HepG2 (cell line): ENCODE data around the gene PHTF1. TPM values are rescaled to one million over a fixed set of nuclear protein-coding genes. Genes with fewer than 3 reads are reported as not detected.

Experiments
- ATAC-seq: fragments of 200-7000 bp; cut with Tn5 transposase; 3 replicates; pipeline ENCODE4 v1.9.1; 2020; ENCODE audit warnings: mild to moderate bottlenecking, moderate library complexity
- BruUV-seq: library from RNA; stranded (reverse); fragments of 400-500 nt; replicated peaks from 2 replicates; lab custom pipeline; 2021; lab: Mats Ljungman, UMichigan
- CTCF ChIA-PET: fragments of 300-600 bp; formaldehyde crosslinking; extraction: SDS; loops from one replicate; lab custom pipeline; 2021; ENCODE audit warnings: low total read pairs, inconsistent platforms, low intra/inter-chr PET ratio; lab: Yijun Ruan, JAX
- POLR2A ChIA-PET: fragments of 350-600 bp; sonication (Branson Sonifier 250); formaldehyde crosslinking; loops from one replicate; lab custom pipeline; 2020; ENCODE audit warnings: antibody characterized with exemption, inconsistent platforms; lab: Yijun Ruan, JAX
- DNase-seq: peaks from one replicate; pipeline ENCODE4 v3.0.0-alpha.2; 2015; ENCODE audit warnings: low spot score
- FAIRE-seq: peaks from 3 replicates; lab custom pipeline; 2011; peaks lifted over from hg19 to GRCh38; lab: Jason Lieb, UNC
- H2AFZ ChIP-seq: one replicate; pipeline ENCODE4 v1.6.1; 2011; ENCODE audit warnings: low read length, inconsistent platforms
- H3K27ac ChIP-seq: fragments of 300-600 bp; 3 replicates; pipeline ENCODE4 v1.8.0; 2011; ENCODE audit warnings: mixed run types, mild to moderate bottlenecking, mixed read lengths, low read length, inconsistent platforms; ENCODE audit not compliant: insufficient read depth; ENCODE audit errors: extremely low read length
- H3K27me3 ChIP-seq, 2 experiments: fragments of 200-600 bp in 1 of 2; 2 replicates in 1 of 2; 3 replicates in 1 of 2; pipeline versions ENCODE4 v1.6.0 to v1.8.0; 2011; ENCODE audit warnings: low read length in 2 of 2, mild to moderate bottlenecking in 2 of 2, moderate library complexity in 2 of 2, inconsistent platforms in 1 of 2; ENCODE audit not compliant: insufficient read depth in 2 of 2, control insufficient read depth in 1 of 2
- H3K36me3 ChIP-seq, 2 experiments: fragments of 200-600 bp in 1 of 2; replicated peaks in 1 of 2; 2 replicates in 1 of 2; 3 replicates in 1 of 2; pipeline versions ENCODE4 v1.5.1 to v1.8.0; 2011; ENCODE audit warnings: low read length in 2 of 2, inconsistent platforms in 1 of 2; ENCODE audit not compliant: insufficient read depth in 2 of 2, control insufficient read depth in 1 of 2
- H3K4me1 ChIP-seq: 2 replicates; pipeline ENCODE4 v1.5.1; 2012; ENCODE audit warnings: low read length, inconsistent platforms; ENCODE audit not compliant: insufficient read depth
- H3K4me2 ChIP-seq: 2 replicates; pipeline ENCODE4 v1.6.0; 2011; ENCODE audit warnings: low read depth, low read length, inconsistent platforms
- H3K4me3 ChIP-seq, 3 experiments: fragments of 200-600 bp in 1 of 3; sonication (generic), shearing (Covaris generic) in 1 of 3; replicated peaks in 1 of 3; 2 replicates each; pipeline ENCODE4 v1.5.1; 2011 to 2016; ENCODE audit warnings: low read length in 3 of 3, inconsistent platforms in 2 of 3, low read depth in 2 of 3, mild to moderate bottlenecking in 2 of 3, control low read depth in 1 of 3, mixed read lengths in 1 of 3; ENCODE audit not compliant: insufficient read depth in 1 of 3
- H3K79me2 ChIP-seq: one replicate; pipeline ENCODE4 v1.6.1; 2011; ENCODE audit warnings: low read length, inconsistent platforms; ENCODE audit not compliant: insufficient read depth
- H3K9ac ChIP-seq: 2 replicates; pipeline ENCODE4 v1.6.0; 2011; ENCODE audit warnings: mild to moderate bottlenecking, low read depth, low read length, inconsistent platforms; ENCODE audit not compliant: insufficient read depth
- H3K9me3 ChIP-seq: 2 replicates; pipeline ENCODE4 v1.5.1; 2012; ENCODE audit warnings: mild to moderate bottlenecking, low read length
- H4K20me1 ChIP-seq: 2 replicates; pipeline ENCODE4 v1.6.0; 2011; ENCODE audit warnings: inconsistent platforms, mild to moderate bottlenecking, low read length, moderate library complexity; ENCODE audit not compliant: insufficient read depth
- ARID3A ChIP-seq: IDR thresholded peaks from 2 replicates; pipeline ENCODE4 v1.6.1; 2012; ENCODE audit warnings: low read depth, low read length, improper control_type of control experiment
- ATF3 ChIP-seq: sonication (generic); formaldehyde crosslinking; IDR thresholded peaks from 2 replicates; pipeline ENCODE4 v1.4.0; 2020; ENCODE audit warnings: missing genetic modification reagents
- CEBPB ChIP-seq: IDR thresholded peaks from 2 replicates; pipeline ENCODE4 v1.6.1; 2011; ENCODE audit warnings: low read depth, low read length, improper control_type of control experiment, borderline replicate concordance
- CEBPG ChIP-seq: IDR thresholded peaks from 2 replicates; pipeline ENCODE4 v1.6.1; 2016
- JUNB ChIP-seq: sonication (generic); formaldehyde crosslinking; IDR thresholded peaks from 2 replicates; pipeline ENCODE4 v1.8.0; 2022; ENCODE audit warnings: missing genetic modification reagents, mild to moderate bottlenecking, borderline replicate concordance
- JUND ChIP-seq: sonication (generic); formaldehyde crosslinking; IDR thresholded peaks from 2 replicates; pipeline ENCODE4 v1.8.0; 2022; ENCODE audit warnings: mild to moderate bottlenecking, missing genetic modification reagents
- SAP130 ChIP-seq: IDR thresholded peaks from 2 replicates; pipeline ENCODE4 v1.6.1; 2016; ENCODE audit warnings: low read depth
- ZMYM3 ChIP-seq: sonication (generic); formaldehyde crosslinking; IDR thresholded peaks from 2 replicates; pipeline ENCODE4 v1.5.1; 2020; ENCODE audit warnings: mild to moderate bottlenecking, missing genetic modification reagents
- ZNF362 ChIP-seq: sonication (generic); formaldehyde crosslinking; IDR thresholded peaks from 2 replicates; pipeline ENCODE4 v1.4.0; 2020; ENCODE audit warnings: missing genetic modification reagents, mild to moderate bottlenecking, borderline replicate concordance
- ZNF431 ChIP-seq: sonication (generic); formaldehyde crosslinking; IDR thresholded peaks from 2 replicates; pipeline ENCODE4 v1.9.0; 2022; ENCODE audit warnings: missing genetic modification reagents, low read depth, mild to moderate bottlenecking, borderline replicate concordance
- ZNF574 ChIP-seq: sonication (generic); formaldehyde crosslinking; IDR thresholded peaks from 2 replicates; pipeline ENCODE4 v1.4.0; 2020; ENCODE audit warnings: missing genetic modification reagents
- ZNF589 ChIP-seq: sonication (generic); formaldehyde crosslinking; conservative IDR thresholded peaks from 2 replicates; pipeline ENCODE4 v1.8.0; 2022; ENCODE audit warnings: mild to moderate bottlenecking, moderate library complexity, missing genetic modification reagents
- WGBS: methylation state at CpG from one replicate; pipeline ENCODE4 v1.1.6; 2017; ENCODE audit warnings: low lambda C conversion rate; 5-methylcytosine and 5-hydroxymethylcytosine counted together
- in situ Hi-C: cut with HindIII; loops from 2 replicates; pipeline ENCODE4 v1.10.0; 2017; ENCODE audit warnings: low pct_unique_long_range_greater_than_20kb; ENCODE audit not compliant: extremely low pct_ligation_motif_present
- intact Hi-C: fragments of 100-400 bp; cut with micrococcal nuclease; formaldehyde crosslinking; loops from one replicate; pipeline ENCODE4 v1.10.0; 2022; ENCODE audit not compliant: unreplicated experiment
- polyA plus RNA-seq, 8 experiments: library from polyadenylated mRNA; depleted of rRNA in 3 of 8; stranded (reverse) in 7 of 8; unstranded in 1 of 8; fragments of >200 nt; fragmentation: Illumina TruSeq in 4 of 8; extraction: Trizol in 4 of 8; gene quantifications; 2 replicates each; pipeline versions ENCODE4 v1.2.1 to v1.2.3, GENCODE V29; 2011 to 2016; ENCODE audit warnings: low read depth in 4 of 8, missing spikeins in 1 of 8, mixed read lengths in 1 of 8; ENCODE audit not compliant: insufficient read depth in 1 of 8
- total RNA-seq, 5 experiments: library from RNA; depleted of rRNA; stranded (reverse); fragments of >200 nt; fragmentation: Illumina TruSeq; extraction: Trizol; gene quantifications; 2 replicates each; pipeline ENCODE4 v1.2.3, GENCODE V29; 2016; ENCODE audit warnings: low read depth in 1 of 5

The PHTF1 gene
- total and polyA plus RNA-seq, 2 of the 13 experiments (the other 11 are each of a cell fraction or from before 2014, with no cell fraction given) = 5.0 to 19.7 TPM

GRCh38 chr1:113804421-113805255 is 45.4 kb upstream of the PHTF1 start:
- no peak overlapping the region for H2AFZ ChIP-seq
- no peaks in the 10 kb centered on the region for H3K9me3 ChIP-seq
- ChIA-PET POLR2A (no interaction called here), CTCF (no interaction called here)
- H3K4me1 ChIP-seq = peaks cover 62% of the 10 kb centered on the region
- H3K9ac ChIP-seq = no peak overlapping the region
- H3K27ac ChIP-seq = peak overlapping the region; percentile 25
- FAIRE-seq = no peak
- ATAC-seq = peak; percentile 96
- in situ Hi-C loops = no loop called here
- intact Hi-C loops = no loop called here
- 56% methylated on average over 8 of the region's 8 CpGs for WGBS
- BruUV-seq = no TSS peak
- peaks cover 0 to 4% of the 10 kb centered on the region in 2 experiments; a peak in 1 of 5 replicates for H3K36me3 ChIP-seq
- H3K79me2 ChIP-seq = peaks cover 96% of the 10 kb centered on the region
- DNase-seq = peak; percentile 84
- no peaks in the 10 kb centered on the region for H3K27me3 ChIP-seq
- 0 out of 6 replicates have a peak overlapping the region, but pooled peaks of 1 of the 3 experiments have one; percentile 32 for H3K4me3 ChIP-seq
- peaks cover 24% of the 10 kb centered on the region for H4K20me1 ChIP-seq
- peak overlapping the region; percentile 21; the same call in 1 of the 2 replicates for H3K4me2 ChIP-seq
- TF ChIP-seq ZNF431 (no peak), ZNF589 (CRISPR knock-in tag) (no peak), ZMYM3 (CRISPR knock-in tag) (peak; percentile 72), CEBPG (CRISPR knock-in tag) (peak; percentile 45; the same call in 1 of the 2 replicates), ZNF362 (peak; percentile 90), CEBPB (peak; percentile 54), JUND (CRISPR knock-in tag) (peak; percentile 83), SAP130 (CRISPR knock-in tag) (0 out of 2 replicates have a peak, but pooled peaks have one; percentile 25), ARID3A (peak; percentile 34; the same call in 1 of the 2 replicates), JUNB (CRISPR knock-in tag) (peak; percentile 89), ZNF574 (CRISPR knock-in tag) (no peak), ATF3 (peak; percentile 73)
